ENCODE measurements around the gene CCN6.

Gene CCN6

GRCh38 chr6:112017169-112017568 is 36.7 kb upstream of the CCN6 start:
- no peak for TF ChIP-seq CTCF (IDR thresholded peaks at IDR 0.05; ENCODE audit: insufficient read depth, low read length, poor library complexity, severe bottlenecking)

GRCh38 chr6:112017760-112018537 is 36.0 kb upstream of the CCN6 start:
- Histone ChIP-seq H3K27me3 (replicated peaks; ENCODE audit: control insufficient read depth, insufficient read depth, low read length) (no peaks in the 10 kb centered on the region), H3K4me3 (replicated peaks; ENCODE audit: low read depth, low read length) (no peak overlapping the region), H3K36me3 (ENCODE audit: control insufficient read depth, insufficient read depth, low read length) (no peaks in the 10 kb centered on the region)
- no peak for TF ChIP-seq CTCF (IDR thresholded peaks at IDR 0.05; ENCODE audit: insufficient read depth, low read length, poor library complexity, severe bottlenecking)
- DNase-seq (ENCODE audit: extremely low read depth, insufficient read length) = no peak

More at GRCh38 chr6:112017169-112017568, 36.7 kb upstream of the CCN6 start:
- H3K4me3 ChIP-seq (replicated peaks; ENCODE audit: low read depth, low read length) = no peak overlapping the region
- H3K36me3 ChIP-seq (ENCODE audit: control insufficient read depth, insufficient read depth, low read length) = no peaks in the 10 kb centered on the region
- DNase-seq (ENCODE audit: extremely low read depth, insufficient read length) = no peak
- H3K27me3 ChIP-seq (replicated peaks; ENCODE audit: control insufficient read depth, insufficient read depth, low read length) = no peaks in the 10 kb centered on the region

DNA sequence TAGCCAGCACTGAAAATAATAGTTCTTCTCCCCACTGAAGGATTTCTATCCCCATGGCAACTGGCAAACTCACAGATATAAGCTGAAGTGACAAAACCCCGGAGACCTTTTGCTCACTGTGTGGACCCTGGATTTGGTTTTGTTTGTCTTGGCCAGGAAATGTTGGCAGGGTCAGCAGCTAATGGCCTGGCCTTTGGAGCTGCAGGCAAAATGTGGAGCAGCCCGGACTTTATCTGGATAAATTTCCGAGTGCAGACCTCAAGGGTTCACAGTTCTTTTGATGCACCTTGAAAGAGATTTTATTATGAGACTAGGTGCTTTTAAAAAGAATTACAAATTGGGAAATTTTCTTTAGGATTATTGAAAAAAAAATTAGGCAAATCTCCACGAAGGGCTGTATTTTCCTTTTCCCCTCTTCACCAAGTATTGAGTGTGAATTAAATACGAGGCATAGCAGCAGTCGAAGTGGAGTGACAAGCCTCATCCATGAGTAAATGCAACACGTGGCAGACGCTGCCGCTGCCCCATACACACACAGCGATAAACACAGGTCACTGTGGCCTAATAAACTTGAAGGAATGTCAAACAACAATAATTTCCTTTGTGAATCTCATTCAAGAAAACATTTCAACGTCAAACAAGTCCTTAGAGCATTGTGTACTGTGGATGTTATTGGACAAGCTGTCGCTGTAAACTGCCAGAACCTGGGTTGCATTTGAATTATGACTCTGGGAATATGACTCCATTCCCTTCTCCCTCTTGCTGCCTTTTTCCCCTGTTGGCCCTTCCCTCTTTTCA is 35.1 kb upstream of the CCN6 start:
- TF ChIP-seq CTCF (IDR thresholded peaks at IDR 0.05; ENCODE audit: insufficient read depth, low read length, poor library complexity, severe bottlenecking) = no peak
- Histone ChIP-seq H3K36me3 (ENCODE audit: control insufficient read depth, insufficient read depth, low read length) (no peaks in the 10 kb centered on the region), H3K4me3 (replicated peaks; ENCODE audit: low read depth, low read length) (no peak overlapping the region), H3K27me3 (replicated peaks; ENCODE audit: control insufficient read depth, insufficient read depth, low read length) (no peaks in the 10 kb centered on the region)
- DNase-seq (ENCODE audit: extremely low read depth, insufficient read length) = no peak

- H3K36me3 ChIP-seq (ENCODE audit: control insufficient read depth, insufficient read depth, low read length) = no peaks in the 10 kb centered on the region
- no peak for DNase-seq (ENCODE audit: extremely low read depth, insufficient read length)
- no peaks in the 10 kb centered on the region for H3K27me3 ChIP-seq (replicated peaks; ENCODE audit: control insufficient read depth, insufficient read depth, low read length)
- H3K4me3 ChIP-seq (replicated peaks; ENCODE audit: low read depth, low read length) = no peak overlapping the region
- no peak for TF ChIP-seq CTCF (IDR thresholded peaks at IDR 0.05; ENCODE audit: insufficient read depth, low read length, poor library complexity, severe bottlenecking)
Measured at GRCh38 chr6:112019589-112019988, 34.3 kb upstream of the CCN6 start.

DNA sequence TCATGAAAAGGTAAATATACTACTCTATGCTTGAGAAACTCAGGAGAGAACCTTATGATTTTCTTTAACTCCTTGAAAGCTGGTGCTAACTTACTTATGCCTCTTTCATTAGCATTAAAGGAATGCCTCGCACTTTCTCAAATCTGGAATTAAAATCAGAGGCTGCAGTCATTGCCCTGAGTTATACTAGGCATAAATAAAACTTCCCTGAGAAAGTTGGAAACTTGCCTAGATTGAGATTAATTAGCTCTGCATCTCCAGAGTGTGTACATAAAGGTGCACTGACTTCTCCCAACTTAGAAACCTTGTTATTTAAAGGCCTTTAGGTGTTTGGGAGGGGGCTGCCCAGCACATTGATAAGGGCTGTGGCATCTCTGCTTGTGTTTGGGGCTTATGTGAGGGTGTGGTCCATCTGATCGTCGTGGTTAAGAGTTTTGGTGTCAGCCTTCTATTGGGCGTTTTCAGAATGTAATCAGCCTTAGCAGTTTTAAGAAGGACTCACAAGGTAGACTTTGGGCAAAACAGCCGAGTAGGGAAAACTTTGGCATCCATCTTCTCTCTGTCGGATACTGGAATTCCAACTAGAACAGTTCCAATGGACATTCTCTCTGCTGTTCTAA is 32.1 kb upstream of the CCN6 start:
- DNase-seq (ENCODE audit: extremely low read depth, insufficient read length) = no peak
- no peak for TF ChIP-seq CTCF (IDR thresholded peaks at IDR 0.05; ENCODE audit: insufficient read depth, low read length, poor library complexity, severe bottlenecking)
- no peaks in the 10 kb centered on the region for H3K36me3 ChIP-seq (ENCODE audit: control insufficient read depth, insufficient read depth, low read length)
- H3K27me3 ChIP-seq (replicated peaks; ENCODE audit: control insufficient read depth, insufficient read depth, low read length) = no peaks in the 10 kb centered on the region
- no peak overlapping the region for H3K4me3 ChIP-seq (replicated peaks; ENCODE audit: low read depth, low read length)

Data from GM06990 (cell line).